Neural progenitor cell (in vitro differentiated cells): Measurements from ENCODE around the gene DGKD. TPM values are rescaled to one million over a fixed set of nuclear protein-coding genes. Genes with fewer than 3 reads are reported as not detected.

Experiments
- DNase-seq: peaks from one replicate; pipeline ENCODE4 v3.0.0-alpha.2; 2016; ENCODE audit warnings: low spot score
- H2AFZ ChIP-seq: fragments of 200-600 bp; sonication (generic); replicated peaks from 2 replicates; pipeline ENCODE4 v1.6.1; 2016; ENCODE audit warnings: antibody characterized with exemption
- H3F3A ChIP-seq: fragments of 200-600 bp; sonication (generic); 2 replicates; pipeline ENCODE4 v1.6.1; 2016; ENCODE audit warnings: antibody characterized with exemption, low read depth
- H3K27ac ChIP-seq: fragments of 200-600 bp; sonication (generic); 2 replicates; pipeline ENCODE4 v1.5.1; 2016; ENCODE audit warnings: mild to moderate bottlenecking
- H3K27me3 ChIP-seq: fragments of 200-600 bp; sonication (generic); 2 replicates; pipeline ENCODE4 v1.6.1; 2016; ENCODE audit warnings: mild to moderate bottlenecking, moderate library complexity
- H3K36me3 ChIP-seq: fragments of 200-600 bp; sonication (generic); 2 replicates; pipeline ENCODE4 v1.5.1; 2016
- H3K4me1 ChIP-seq: fragments of 200-600 bp; sonication (generic); 2 replicates; pipeline ENCODE4 v1.6.1; 2016; ENCODE audit warnings: mixed run types
- H3K4me2 ChIP-seq: fragments of 200-600 bp; sonication (generic); 2 replicates; pipeline ENCODE4 v1.6.1; 2016
- H3K4me3 ChIP-seq: fragments of 200-600 bp; sonication (generic); 2 replicates; pipeline ENCODE4 v1.5.1; 2016
- H3K79me2 ChIP-seq: fragments of 200-600 bp; sonication (generic); 2 replicates; pipeline ENCODE4 v1.6.1; 2016; ENCODE audit warnings: low read depth
- H3K9ac ChIP-seq: fragments of 200-600 bp; sonication (generic); 2 replicates; pipeline ENCODE4 v1.6.1; 2016
- H3K9me3 ChIP-seq: fragments of 200-600 bp; sonication (generic); 2 replicates; pipeline ENCODE4 v1.5.1; 2016; ENCODE audit warnings: low read depth
- H4K20me1 ChIP-seq: fragments of 200-600 bp; sonication (generic); 2 replicates; pipeline ENCODE4 v1.6.1; 2016; ENCODE audit warnings: low read depth
- H3K27ac Mint-ChIP-seq: 3 replicates; pipeline ENCODE4 v1.8.0; 2021; ENCODE audit warnings: mixed read lengths
- H3K27me3 Mint-ChIP-seq: 2 replicates; pipeline ENCODE4 v1.8.0; 2022; ENCODE audit warnings: low read depth, mild to moderate bottlenecking, inconsistent platforms, moderate library complexity, mixed read lengths; ENCODE audit not compliant: insufficient read depth
- H3K36me3 Mint-ChIP-seq: 3 replicates; pipeline ENCODE4 v1.8.0; 2021; ENCODE audit warnings: mixed read lengths
- H3K4me1 Mint-ChIP-seq: 3 replicates; pipeline ENCODE4 v1.8.0; 2021; ENCODE audit warnings: mixed read lengths
- H3K4me3 Mint-ChIP-seq: 3 replicates; pipeline ENCODE4 v1.8.0; 2021; ENCODE audit warnings: mild to moderate bottlenecking, moderate library complexity, mixed read lengths
- H3K9me3 Mint-ChIP-seq: 3 replicates; pipeline ENCODE4 v1.8.0; 2020; ENCODE audit warnings: mixed read lengths
- CTCF ChIP-seq: fragments of 200-600 bp; sonication (generic); IDR thresholded peaks from 2 replicates; pipeline ENCODE4 v1.5.1; 2017; ENCODE audit warnings: antibody characterized with exemption, mild to moderate bottlenecking
- EZH2 ChIP-seq: fragments of 200-600 bp; sonication (generic); IDR thresholded peaks from 2 replicates; pipeline ENCODE4 v1.6.1; 2017; ENCODE audit warnings: antibody characterized with exemption, mild to moderate bottlenecking, moderate library complexity
- EZH2phosphoT487 ChIP-seq: fragments of 200-600 bp; sonication (generic); IDR thresholded peaks from 2 replicates; pipeline ENCODE4 v1.6.1; 2017; ENCODE audit warnings: antibody characterized with exemption
- total RNA-seq: library from RNA; depleted of rRNA; stranded (reverse); fragments of >200 nt; gene quantifications from 2 replicates; pipeline ENCODE4 v1.2.3, GENCODE V29; 2015; ENCODE audit warnings: low replicate concordance

DGKD gene
- total RNA-seq, 1 donor from 2014 or later: 10.9 TPM

DNA sequence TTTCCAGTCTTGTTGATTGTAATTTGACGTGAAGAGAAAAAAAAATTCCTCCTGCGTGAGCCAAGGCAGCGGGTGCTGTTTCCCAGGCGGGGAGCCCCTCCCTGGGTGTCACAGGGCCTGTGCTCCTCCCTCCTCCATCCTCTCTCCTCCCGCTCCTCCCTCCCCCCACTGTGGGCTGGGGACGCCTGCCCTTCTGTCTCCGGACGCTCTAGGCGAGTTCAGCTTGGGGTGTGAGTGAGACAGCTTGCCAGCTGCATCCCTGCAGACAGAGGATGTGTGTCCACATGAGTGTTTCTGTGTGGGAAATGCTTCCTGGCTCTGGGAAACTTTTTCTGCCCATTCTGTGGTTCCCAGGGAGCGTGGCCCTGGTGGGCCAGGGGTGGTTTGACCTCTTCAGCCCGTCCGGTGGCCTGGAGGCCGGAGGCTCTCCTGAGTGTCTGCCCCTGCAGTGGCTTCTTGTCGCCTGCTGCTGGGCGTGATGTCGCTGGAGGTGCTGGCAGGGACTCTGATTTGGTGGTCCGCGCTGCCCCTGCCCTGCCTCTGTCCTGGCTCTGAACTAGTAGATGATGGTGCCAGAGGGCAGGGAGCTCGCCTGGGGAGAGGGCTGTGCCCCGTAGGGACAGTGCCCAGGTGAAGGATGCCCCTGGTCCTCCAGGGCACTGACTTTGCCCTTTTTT, 115.9 kb downstream of the DGKD start:
- Histone ChIP-seq H3K36me3 (no peaks in the 10 kb centered on the region), H4K20me1 (no peaks in the 10 kb centered on the region), H3F3A (no peaks in the 10 kb centered on the region), H2AFZ (no peak overlapping the region), H3K9ac (no peak overlapping the region), H3K4me3 (no peak overlapping the region), H3K79me2 (no peaks in the 10 kb centered on the region), H3K27ac (no peak overlapping the region), H3K4me1 (no peaks in the 10 kb centered on the region), H3K9me3 (no peaks in the 10 kb centered on the region), H3K4me2 (no peak overlapping the region), H3K27me3 (no peaks in the 10 kb centered on the region)
- Mint-ChIP-seq H3K9me3 (no peaks in the 10 kb centered on the region), H3K4me3 (no peak overlapping the region), H3K36me3 (peaks cover 24% of the 10 kb centered on the region), H3K27ac (peak overlapping the region; percentile 53), H3K4me1 (no peaks in the 10 kb centered on the region), H3K27me3 (no peaks in the 10 kb centered on the region)
- DNase-seq: no peak
- TF ChIP-seq CTCF (no peak), EZH2phosphoT487 (no peak), EZH2 (no peak)

GRCh38 chr2:233470839-233471238, 116.5 kb downstream of the DGKD start:
- Histone ChIP-seq H3K4me2 (no peak overlapping the region), H2AFZ (no peak overlapping the region), H3K4me1 (no peaks in the 10 kb centered on the region), H4K20me1 (no peaks in the 10 kb centered on the region), H3K9me3 (no peaks in the 10 kb centered on the region), H3K27me3 (no peaks in the 10 kb centered on the region), H3K36me3 (no peaks in the 10 kb centered on the region), H3K9ac (no peak overlapping the region), H3K4me3 (no peak overlapping the region), H3K79me2 (no peaks in the 10 kb centered on the region), H3K27ac (no peak overlapping the region), H3F3A (no peaks in the 10 kb centered on the region)
- TF ChIP-seq EZH2 (no peak), EZH2phosphoT487 (no peak), CTCF (no peak)
- H3K4me1 Mint-ChIP-seq: no peaks in the 10 kb centered on the region
- no peaks in the 10 kb centered on the region for H3K27me3 Mint-ChIP-seq
- H3K36me3 Mint-ChIP-seq: peaks cover 24% of the 10 kb centered on the region
- no peaks in the 10 kb centered on the region for H3K9me3 Mint-ChIP-seq
- no peak overlapping the region for H3K4me3 Mint-ChIP-seq
- DNase-seq: no peak
- H3K27ac Mint-ChIP-seq: no peak overlapping the region

DNA sequence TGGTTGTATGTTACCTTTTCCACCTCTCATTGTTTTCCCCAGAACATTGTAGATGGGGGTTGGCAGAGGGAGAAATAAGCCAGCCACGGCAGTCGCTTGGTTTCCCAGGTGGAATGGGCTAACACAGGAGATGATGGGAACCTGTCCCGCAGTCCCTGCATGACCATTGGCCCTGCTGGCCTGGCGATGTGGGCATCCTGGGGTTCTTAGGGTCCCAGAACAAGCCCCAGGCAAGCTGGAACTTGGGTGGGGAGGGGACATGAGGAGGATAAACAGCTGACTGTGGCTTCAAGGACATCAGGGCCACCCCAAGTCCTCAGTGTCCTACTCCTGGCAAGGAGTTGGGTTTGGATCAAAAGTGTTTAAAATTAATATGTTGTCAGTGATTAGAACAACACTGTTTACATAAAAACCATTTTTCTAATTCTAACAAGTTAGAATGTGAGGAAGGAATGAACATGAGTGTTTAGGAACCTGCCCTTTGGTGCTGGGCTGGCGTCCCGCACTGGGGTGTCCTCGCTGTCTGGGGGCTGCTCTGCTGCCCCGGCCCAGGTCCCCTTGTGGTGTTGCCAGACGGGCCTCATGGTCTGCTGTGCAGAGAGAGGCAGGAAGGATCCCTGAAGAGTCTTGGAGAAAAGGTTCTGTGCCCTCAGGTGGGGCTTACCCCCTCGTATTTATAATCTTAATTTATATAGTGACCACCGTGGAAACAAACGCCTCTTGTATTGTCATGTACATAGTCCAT, 117.2 kb downstream of the DGKD start:
- H3K9me3 Mint-ChIP-seq: no peaks in the 10 kb centered on the region
- Histone ChIP-seq H3K36me3 (no peaks in the 10 kb centered on the region), H3K4me1 (no peaks in the 10 kb centered on the region), H3K4me2 (no peak overlapping the region), H3F3A (no peaks in the 10 kb centered on the region), H3K9me3 (no peaks in the 10 kb centered on the region), H4K20me1 (no peaks in the 10 kb centered on the region), H3K4me3 (no peak overlapping the region), H3K79me2 (no peaks in the 10 kb centered on the region), H3K27ac (no peak overlapping the region), H3K27me3 (no peaks in the 10 kb centered on the region), H3K9ac (no peak overlapping the region), H2AFZ (no peak overlapping the region)
- H3K36me3 Mint-ChIP-seq: peaks cover 18% of the 10 kb centered on the region
- DNase-seq: no peak
- TF ChIP-seq EZH2phosphoT487 (no peak), EZH2 (no peak), CTCF (no peak)
- no peaks in the 10 kb centered on the region for H3K4me1 Mint-ChIP-seq
- H3K4me3 Mint-ChIP-seq: no peak overlapping the region
- no peaks in the 10 kb centered on the region for H3K27me3 Mint-ChIP-seq
- no peak overlapping the region for H3K27ac Mint-ChIP-seq
